CD4-positive, CD25-positive, alpha-beta regulatory T cell (primary cell): Measurements from ENCODE around the gene CEP350. TPM values are rescaled to one million over a fixed set of nuclear protein-coding genes. Genes with fewer than 3 reads are reported as not detected.

Experiments
- ATAC-seq, 2 donors: fragments of 150-1000 bp; cut with Tn5 transposase; one replicate each; pipeline ENCODE4 v1.10.0; 2021; ENCODE audit warnings: low read depth in 2 of 2, moderate number of reproducible peaks in 2 of 2, moderate library complexity in 1 of 2
- DNase-seq, 3 donors: peaks; one replicate each; pipeline versions ENCODE4 v3.0.0 to v3.0.0-alpha.2; 2012 to 2022; ENCODE audit warnings: mixed read lengths in 1 of 3
- H3K27ac ChIP-seq: one replicate; pipeline ENCODE4 v1.7.0; 2013; ENCODE audit warnings: mild to moderate bottlenecking, low read length; ENCODE audit not compliant: insufficient read depth, poor library complexity, severe bottlenecking
- H3K27me3 ChIP-seq: one replicate; pipeline ENCODE4 v1.7.0; 2013; ENCODE audit warnings: low read length; ENCODE audit not compliant: control insufficient read depth, insufficient read depth
- H3K36me3 ChIP-seq: one replicate; pipeline ENCODE4 v1.7.0; 2013; ENCODE audit warnings: mild to moderate bottlenecking, low read length, moderate library complexity; ENCODE audit not compliant: control insufficient read depth, insufficient read depth
- H3K4me1 ChIP-seq: 2 replicates; pipeline ENCODE4 v1.7.0; 2013; ENCODE audit warnings: mild to moderate bottlenecking, low read length; ENCODE audit not compliant: insufficient read depth, control insufficient read depth, poor library complexity, severe bottlenecking
- H3K4me3 ChIP-seq: one replicate; pipeline ENCODE4 v1.7.0; 2013; ENCODE audit warnings: low read depth, mild to moderate bottlenecking, low read length, moderate library complexity
- H3K9me3 ChIP-seq, 2 experiments: 1 replicate in 1 of 2; 2 replicates in 1 of 2; pipeline ENCODE4 v1.7.0; 2013; ENCODE audit warnings: low read length in 2 of 2, mild to moderate bottlenecking in 1 of 2, moderate library complexity in 1 of 2; ENCODE audit not compliant: control insufficient read depth in 2 of 2
- H3K27ac Mint-ChIP-seq, 3 donors: one replicate each; pipeline ENCODE4 v1.8.0; 2020 to 2022; ENCODE audit warnings: mild to moderate bottlenecking in 3 of 3, mixed read lengths in 3 of 3, moderate library complexity in 2 of 3
- H3K27me3 Mint-ChIP-seq: one replicate; pipeline ENCODE4 v1.8.0; 2022; ENCODE audit warnings: mild to moderate bottlenecking, mixed read lengths
- H3K36me3 Mint-ChIP-seq: one replicate; pipeline ENCODE4 v1.8.0; 2020; ENCODE audit warnings: mixed read lengths
- H3K4me1 Mint-ChIP-seq, 4 donors: one replicate each; pipeline ENCODE4 v1.8.0; 2020 to 2022; ENCODE audit warnings: mixed read lengths in 4 of 4, mild to moderate bottlenecking in 1 of 4
- H3K4me3 Mint-ChIP-seq, 4 donors: one replicate each; pipeline ENCODE4 v1.8.0; 2020 to 2022; ENCODE audit warnings: mild to moderate bottlenecking in 4 of 4, mixed read lengths in 4 of 4, moderate library complexity in 3 of 4
- H3K9me3 Mint-ChIP-seq, 7 donors: one replicate each; pipeline ENCODE4 v1.8.0; 2020 to 2022; ENCODE audit warnings: mixed read lengths in 7 of 7, mild to moderate bottlenecking in 3 of 7, moderate library complexity in 2 of 7
- polyA plus RNA-seq, 4 donors: library from polyadenylated mRNA; unstranded; fragments of 300-500 nt; fragmentation: Illumina TruSeq; gene quantifications; one replicate each; pipeline ENCODE4 v1.2.3, GENCODE V29; 2021
- total RNA-seq: library from RNA; stranded (reverse); gene quantifications from one replicate; pipeline ENCODE4 v1.2.3, GENCODE V29; 2022

Gene CEP350
- total and polyA plus RNA-seq, 5 donors from 2014 or later: 20.4 to 69.9 (median 26.5) TPM

DNA sequence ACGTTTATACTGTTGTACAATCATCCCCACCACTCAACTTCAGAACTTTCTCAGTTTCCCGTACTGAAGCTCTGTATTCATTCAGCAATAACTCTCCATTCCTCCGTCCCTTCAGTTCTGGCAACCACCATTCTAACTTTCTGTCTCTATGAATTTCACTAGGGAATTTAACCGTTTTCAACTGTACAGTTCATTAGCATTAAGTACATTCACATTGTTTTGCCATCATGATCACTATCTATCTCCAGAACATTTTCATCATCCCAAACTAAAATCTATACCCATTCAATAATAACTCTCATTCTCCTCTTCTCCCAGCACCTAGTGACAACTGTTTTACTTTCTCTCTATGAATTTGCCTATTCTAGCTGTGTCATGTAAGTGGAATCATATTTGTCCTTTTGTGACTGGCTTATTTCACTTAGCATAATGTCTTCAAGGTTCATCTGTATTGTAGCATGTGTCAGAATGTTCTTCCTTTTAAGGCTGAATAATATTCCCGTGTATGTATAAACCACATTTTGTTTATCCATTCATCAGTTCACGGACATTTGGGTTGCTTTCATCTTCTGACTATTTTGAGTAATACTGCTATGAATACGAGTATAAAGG is 75.0 kb downstream of the CEP350 start:
- Histone ChIP-seq H3K4me1 (no peaks in the 10 kb centered on the region), H3K36me3 (peaks cover 61% of the 10 kb centered on the region), H3K27ac (no peak overlapping the region), H3K27me3 (no peaks in the 10 kb centered on the region), H3K9me3 (no peaks in the 10 kb centered on the region), H3K4me3 (no peak overlapping the region)
- H3K9me3 Mint-ChIP-seq: no peaks in the 10 kb centered on the region
- peaks cover 5 to 16% (median 6%) of the 10 kb centered on the region in 4 donors for H3K4me1 Mint-ChIP-seq
- H3K36me3 Mint-ChIP-seq: peaks cover 34% of the 10 kb centered on the region
- H3K27me3 Mint-ChIP-seq: no peaks in the 10 kb centered on the region
- H3K27ac Mint-ChIP-seq: peak overlapping the region in 2 of 3 donors; percentile 2 to 17
- DNase-seq (no peak), ATAC-seq (no peak)
- H3K4me3 Mint-ChIP-seq: no peak overlapping the region

DNA sequence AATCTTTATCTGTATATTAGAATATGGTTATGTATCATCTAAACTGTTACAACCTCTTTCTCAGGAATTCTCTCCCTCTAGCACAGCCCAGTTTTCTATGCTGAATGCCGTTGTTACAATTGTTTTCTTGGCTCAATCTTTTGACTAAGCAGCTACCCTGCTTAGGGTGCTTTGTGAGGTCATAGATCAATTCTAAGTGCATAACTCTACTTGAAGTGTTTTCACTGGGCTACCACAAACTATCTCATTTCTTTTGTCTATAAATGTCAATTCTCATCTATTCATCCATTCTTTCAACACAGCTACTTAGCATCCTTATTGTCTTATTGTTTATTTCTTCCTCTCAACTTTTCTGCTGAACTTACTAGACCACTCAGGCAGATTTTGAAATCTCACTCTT is 77.1 kb downstream of the CEP350 start:
- H3K36me3 ChIP-seq: peaks cover 65% of the 10 kb centered on the region

DNA sequence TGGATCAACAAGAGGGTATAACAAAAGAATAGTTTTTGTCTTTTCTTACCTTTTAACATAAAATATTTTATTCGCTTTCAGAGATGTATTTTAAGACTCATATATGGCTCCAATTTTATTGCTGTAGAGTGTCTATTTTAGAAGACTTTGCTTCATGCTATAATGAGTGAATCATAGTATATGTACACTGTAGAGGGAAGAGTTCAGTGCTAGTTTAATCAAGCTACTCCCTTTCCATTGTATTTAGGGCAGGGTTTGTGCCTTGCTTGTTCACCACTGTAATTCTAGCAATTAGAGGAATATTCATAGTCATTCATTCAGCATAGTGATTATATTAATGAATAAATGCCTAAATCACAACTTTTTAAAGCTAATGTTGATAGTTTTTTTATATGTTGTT is 78.8 kb downstream of the CEP350 start:
- Mint-ChIP-seq H3K27ac (no peak overlapping the region), H3K9me3 (no peaks in the 10 kb centered on the region), H3K4me1 (peaks cover 0 to 9% (median 5%) of the 10 kb centered on the region in 4 donors), H3K27me3 (no peaks in the 10 kb centered on the region), H3K36me3 (peaks cover 50% of the 10 kb centered on the region), H3K4me3 (no peak overlapping the region)
- Histone ChIP-seq H3K9me3 (no peaks in the 10 kb centered on the region), H3K4me3 (no peak overlapping the region), H3K27ac (no peak overlapping the region), H3K4me1 (no peaks in the 10 kb centered on the region), H3K27me3 (no peaks in the 10 kb centered on the region), H3K36me3 (peaks cover 70% of the 10 kb centered on the region)
- ATAC-seq (no peak), DNase-seq (no peak)

More for the DNA sequence above, 77.1 kb downstream of the CEP350 start:
- H3K4me3 ChIP-seq: no peak overlapping the region
- no peaks in the 10 kb centered on the region for H3K4me1 ChIP-seq
- Mint-ChIP-seq H3K4me3 (no peak overlapping the region), H3K27me3 (no peaks in the 10 kb centered on the region), H3K9me3 (no peaks in the 10 kb centered on the region), H3K27ac (peak overlapping the region in 1 of 3 donors; percentile 63), H3K4me1 (peaks cover 5 to 12% (median 5%) of the 10 kb centered on the region in 4 donors), H3K36me3 (peaks cover 38% of the 10 kb centered on the region)
- H3K27ac ChIP-seq: no peak overlapping the region
- no peaks in the 10 kb centered on the region for H3K27me3 ChIP-seq
- DNase-seq (no peak), ATAC-seq (no peak)
- H3K9me3 ChIP-seq: no peaks in the 10 kb centered on the region

DNA sequence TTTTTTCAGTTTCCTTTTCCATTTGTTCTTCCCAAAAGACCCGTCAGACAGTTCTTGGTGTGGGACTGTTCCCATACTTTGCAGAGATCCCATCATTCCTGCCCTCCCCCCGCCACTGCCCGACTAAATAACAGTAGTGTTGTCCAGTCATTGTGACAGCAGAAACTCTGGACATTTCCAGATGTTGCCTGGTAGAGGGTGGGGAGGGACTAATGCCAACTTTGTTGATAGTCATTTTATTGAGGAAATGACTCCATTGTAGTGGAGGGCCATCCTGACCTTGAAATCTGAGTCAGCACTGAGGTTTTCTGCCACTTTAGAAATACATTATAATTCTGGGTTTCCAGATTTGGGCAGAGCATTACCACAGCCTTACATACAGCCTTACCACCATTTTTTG is 85.4 kb downstream of the CEP350 start:
- Histone ChIP-seq H3K4me3 (no peak overlapping the region), H3K27ac (no peak overlapping the region), H3K9me3 (no peaks in the 10 kb centered on the region), H3K36me3 (peaks cover 82% of the 10 kb centered on the region), H3K4me1 (no peaks in the 10 kb centered on the region), H3K27me3 (no peaks in the 10 kb centered on the region)
- Mint-ChIP-seq H3K27ac (no peak overlapping the region), H3K4me1 (peaks cover 0 to 3% (median 0%) of the 10 kb centered on the region in 4 donors), H3K27me3 (no peaks in the 10 kb centered on the region), H3K4me3 (no peak overlapping the region), H3K9me3 (no peaks in the 10 kb centered on the region), H3K36me3 (peaks cover 55% of the 10 kb centered on the region)
- DNase-seq (no peak), ATAC-seq (no peak)

DNA sequence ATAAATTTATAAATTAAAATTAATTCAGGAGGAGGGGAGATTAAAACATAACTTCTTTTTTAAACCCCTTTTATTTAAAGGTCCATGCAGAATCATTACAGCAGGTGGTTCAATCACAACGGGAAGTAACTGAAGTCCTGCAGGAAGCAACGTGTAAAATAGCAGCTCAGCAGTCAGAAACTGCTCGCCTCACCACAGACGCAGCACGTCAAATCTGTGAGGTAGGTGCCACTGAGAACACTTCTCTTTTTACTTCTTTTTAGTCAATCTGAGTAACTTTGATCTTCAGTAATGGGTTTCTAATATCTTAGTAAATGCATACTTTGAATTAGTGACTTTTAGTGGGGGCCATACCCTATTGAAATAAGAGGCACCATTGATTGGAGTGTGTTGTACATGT is 87.0 kb downstream of the CEP350 start:
- no peaks in the 10 kb centered on the region for H3K27me3 Mint-ChIP-seq
- Histone ChIP-seq H3K9me3 (no peaks in the 10 kb centered on the region), H3K4me1 (no peaks in the 10 kb centered on the region), H3K4me3 (no peak overlapping the region), H3K27ac (no peak overlapping the region), H3K27me3 (no peaks in the 10 kb centered on the region), H3K36me3 (peaks cover 84% of the 10 kb centered on the region)
- ATAC-seq (no peak), DNase-seq (no peak)
- H3K36me3 Mint-ChIP-seq: peaks cover 55% of the 10 kb centered on the region
- no peak overlapping the region for H3K27ac Mint-ChIP-seq
- H3K9me3 Mint-ChIP-seq: no peaks in the 10 kb centered on the region
- peaks cover 0 to 6% (median 1%) of the 10 kb centered on the region in 4 donors for H3K4me1 Mint-ChIP-seq
- H3K4me3 Mint-ChIP-seq: no peak overlapping the region

DNA sequence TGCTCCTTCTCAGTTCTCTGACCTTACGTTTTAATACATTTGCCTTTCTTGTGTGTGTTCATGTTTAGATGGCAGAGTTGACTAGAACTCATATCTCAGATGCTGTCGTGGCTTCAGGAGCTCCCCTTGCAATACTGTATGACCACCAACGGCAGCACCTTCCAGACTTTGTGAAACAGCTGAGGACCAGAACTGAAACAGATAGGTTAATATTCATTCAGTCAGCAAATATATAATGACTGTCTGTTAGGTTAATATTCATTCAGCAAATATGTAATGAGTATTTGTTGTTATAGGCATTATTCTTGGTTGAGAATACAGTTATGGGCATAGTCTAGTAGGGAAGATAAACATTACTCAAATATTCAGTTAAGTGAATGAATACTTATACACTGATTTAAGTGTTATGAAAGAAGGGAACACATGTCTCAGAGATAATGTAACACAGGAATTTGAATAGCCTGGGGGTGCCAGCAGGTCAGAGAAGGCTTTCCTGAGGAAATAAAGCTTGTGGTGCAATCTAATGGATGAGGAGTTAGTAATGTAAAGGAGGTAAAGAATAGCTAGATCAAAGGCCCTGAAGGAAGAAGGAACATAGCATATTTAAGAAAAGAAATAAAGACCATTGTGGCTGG is 88.5 kb downstream of the CEP350 start:
- H3K27me3 ChIP-seq: no peaks in the 10 kb centered on the region
- H3K4me1 ChIP-seq: no peaks in the 10 kb centered on the region
- ATAC-seq (no peak), DNase-seq (no peak)
- Mint-ChIP-seq H3K27me3 (no peaks in the 10 kb centered on the region), H3K9me3 (no peaks in the 10 kb centered on the region), H3K4me1 (peaks cover 0 to 12% (median 3%) of the 10 kb centered on the region in 4 donors), H3K27ac (no peak overlapping the region), H3K4me3 (no peak overlapping the region), H3K36me3 (peaks cover 55% of the 10 kb centered on the region)
- no peaks in the 10 kb centered on the region for H3K9me3 ChIP-seq
- peaks cover 81% of the 10 kb centered on the region for H3K36me3 ChIP-seq
- H3K4me3 ChIP-seq: no peak overlapping the region
- H3K27ac ChIP-seq: no peak overlapping the region

DNA sequence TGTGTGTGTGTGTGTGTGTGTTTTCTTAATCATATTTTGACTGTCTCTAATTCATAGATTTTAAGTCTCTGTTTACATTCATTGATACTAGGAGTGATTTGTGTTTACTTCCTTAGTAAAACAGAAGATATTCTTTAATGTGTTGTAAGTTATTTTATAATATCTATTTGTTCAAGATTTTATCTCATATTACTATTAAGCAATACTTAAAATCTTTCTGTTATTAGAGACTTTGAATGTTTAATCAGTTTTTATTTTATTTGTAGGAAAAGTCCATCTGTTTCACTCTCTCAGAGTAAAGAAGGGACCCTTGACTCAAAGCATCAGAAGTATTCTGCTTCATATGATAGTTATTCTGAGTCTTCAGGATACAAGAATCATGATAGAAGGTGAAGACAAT is 89.2 kb downstream of the CEP350 start:
- Mint-ChIP-seq H3K36me3 (peaks cover 53% of the 10 kb centered on the region), H3K4me3 (no peak overlapping the region), H3K4me1 (peaks cover 0 to 12% (median 5%) of the 10 kb centered on the region in 4 donors), H3K27ac (no peak overlapping the region), H3K9me3 (no peaks in the 10 kb centered on the region), H3K27me3 (no peaks in the 10 kb centered on the region)
- ATAC-seq (no peak), DNase-seq (no peak)
- no peaks in the 10 kb centered on the region for H3K27me3 ChIP-seq
- no peak overlapping the region for H3K27ac ChIP-seq
- no peak overlapping the region for H3K4me3 ChIP-seq
- no peaks in the 10 kb centered on the region for H3K9me3 ChIP-seq
- no peaks in the 10 kb centered on the region for H3K4me1 ChIP-seq
- H3K36me3 ChIP-seq: peaks cover 80% of the 10 kb centered on the region

DNA sequence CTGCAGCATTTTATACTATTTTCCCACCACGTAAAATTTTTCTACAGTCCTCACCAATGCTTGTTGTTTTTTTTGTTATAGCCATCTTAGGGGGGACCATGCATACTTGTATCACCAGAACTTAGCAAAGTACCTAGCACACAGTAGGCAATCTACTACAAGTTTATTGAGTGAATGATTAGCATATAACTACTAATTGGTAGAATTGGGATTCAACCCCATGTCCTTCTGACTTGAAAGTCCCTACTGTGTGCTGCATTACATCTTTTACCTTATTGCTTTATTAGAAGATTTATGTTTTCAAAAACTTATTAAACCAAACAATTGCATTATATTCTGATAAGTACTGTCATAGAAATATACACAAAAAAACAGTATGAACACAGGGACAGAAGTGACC is 92.1 kb downstream of the CEP350 start:
- H3K27ac ChIP-seq: no peak overlapping the region
- H3K27ac Mint-ChIP-seq: peak overlapping the region in 1 of 3 donors; percentile 47
- H3K4me3 Mint-ChIP-seq: no peak overlapping the region
- ATAC-seq (no peak), DNase-seq (no peak)
- peaks cover 0 to 12% (median 4%) of the 10 kb centered on the region in 4 donors for H3K4me1 Mint-ChIP-seq
- no peaks in the 10 kb centered on the region for H3K27me3 Mint-ChIP-seq
- no peaks in the 10 kb centered on the region for H3K4me1 ChIP-seq
- no peaks in the 10 kb centered on the region for H3K9me3 ChIP-seq
- H3K36me3 ChIP-seq: peaks cover 91% of the 10 kb centered on the region
- H3K27me3 ChIP-seq: no peaks in the 10 kb centered on the region
- H3K9me3 Mint-ChIP-seq: no peaks in the 10 kb centered on the region
- H3K36me3 Mint-ChIP-seq: peaks cover 59% of the 10 kb centered on the region
- H3K4me3 ChIP-seq: no peak overlapping the region
